RWPE2 (cell line): ENCODE data around the gene DCP1A.

Experiments used
- ATAC-seq: fragments of 200-7000 bp; cut with Tn5 transposase; 3 replicates; pipeline ENCODE4 v1.9.1; 2021; ENCODE audit warnings: low read depth
- DNase-seq: peaks from one replicate; pipeline ENCODE4 v3.0.0-alpha.2; 2020; ENCODE audit warnings: low spot score
- H3K27ac ChIP-seq: fragments of 450-650 bp; 2 replicates; pipeline ENCODE4 v1.5.1; 2017; ENCODE audit warnings: mild to moderate bottlenecking; ENCODE audit not compliant: poor library complexity, severe bottlenecking
- H3K27me3 ChIP-seq: fragments of 250-450 bp; sonication (Bioruptor Pico); 2 replicates; pipeline ENCODE4 v1.5.1; 2021; ENCODE audit warnings: mild to moderate bottlenecking, moderate library complexity; ENCODE audit not compliant: insufficient read depth, poor library complexity, severe bottlenecking
- H3K36me3 ChIP-seq: fragments of 250-450 bp; sonication (Bioruptor Pico); 2 replicates; pipeline ENCODE4 v1.5.1; 2020; ENCODE audit warnings: low read depth, mild to moderate bottlenecking, moderate library complexity
- H3K4me1 ChIP-seq: fragments of 250-450 bp; sonication (Bioruptor Pico); 2 replicates; pipeline ENCODE4 v1.5.1; 2021; ENCODE audit warnings: mild to moderate bottlenecking, moderate library complexity; ENCODE audit not compliant: insufficient read depth, poor library complexity, severe bottlenecking
- H3K4me3 ChIP-seq: fragments of 250-450 bp; sonication (Bioruptor Pico); 2 replicates; pipeline ENCODE4 v1.5.1; 2021; ENCODE audit warnings: mild to moderate bottlenecking, moderate library complexity; ENCODE audit not compliant: severe bottlenecking
- H3K9me3 ChIP-seq: fragments of 250-450 bp; sonication (Bioruptor Pico); 2 replicates; pipeline ENCODE4 v1.5.1; 2021; ENCODE audit warnings: mild to moderate bottlenecking, moderate library complexity; ENCODE audit not compliant: severe bottlenecking
- TF ChIP-seq, protein P1 (sequence below): fragments of 450-650 bp; IDR thresholded peaks from one replicate; pipeline ENCODE4 v1.5.1; 2017; ENCODE audit warnings: mild to moderate bottlenecking, moderate library complexity; ENCODE audit not compliant: poor library complexity, severe bottlenecking

DCP1A gene

DNA sequence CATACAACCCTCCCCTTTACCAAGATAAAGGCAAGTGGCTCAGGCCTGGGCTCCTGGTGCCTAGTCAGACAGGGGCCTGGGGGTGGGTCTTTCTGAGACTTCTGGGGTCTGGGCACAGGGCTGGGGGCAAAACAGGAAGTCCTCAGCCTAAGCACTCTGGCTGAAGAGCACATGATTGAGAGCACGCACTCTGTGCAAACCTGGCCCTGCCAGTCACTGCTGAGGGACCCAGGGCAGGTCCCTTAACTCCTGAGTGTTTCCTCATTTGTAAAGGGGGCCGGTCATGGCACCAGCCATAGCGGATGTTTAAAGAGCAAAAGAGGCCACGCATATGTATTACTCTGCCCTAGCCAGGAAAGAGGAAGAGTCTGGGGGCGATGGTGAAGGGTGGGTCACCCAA, 107.5 kb downstream of the DCP1A start:
- no peak overlapping the region for H3K4me3 ChIP-seq
- no peaks in the 10 kb centered on the region for H3K27me3 ChIP-seq
- TF ChIP-seq, protein P1, sequence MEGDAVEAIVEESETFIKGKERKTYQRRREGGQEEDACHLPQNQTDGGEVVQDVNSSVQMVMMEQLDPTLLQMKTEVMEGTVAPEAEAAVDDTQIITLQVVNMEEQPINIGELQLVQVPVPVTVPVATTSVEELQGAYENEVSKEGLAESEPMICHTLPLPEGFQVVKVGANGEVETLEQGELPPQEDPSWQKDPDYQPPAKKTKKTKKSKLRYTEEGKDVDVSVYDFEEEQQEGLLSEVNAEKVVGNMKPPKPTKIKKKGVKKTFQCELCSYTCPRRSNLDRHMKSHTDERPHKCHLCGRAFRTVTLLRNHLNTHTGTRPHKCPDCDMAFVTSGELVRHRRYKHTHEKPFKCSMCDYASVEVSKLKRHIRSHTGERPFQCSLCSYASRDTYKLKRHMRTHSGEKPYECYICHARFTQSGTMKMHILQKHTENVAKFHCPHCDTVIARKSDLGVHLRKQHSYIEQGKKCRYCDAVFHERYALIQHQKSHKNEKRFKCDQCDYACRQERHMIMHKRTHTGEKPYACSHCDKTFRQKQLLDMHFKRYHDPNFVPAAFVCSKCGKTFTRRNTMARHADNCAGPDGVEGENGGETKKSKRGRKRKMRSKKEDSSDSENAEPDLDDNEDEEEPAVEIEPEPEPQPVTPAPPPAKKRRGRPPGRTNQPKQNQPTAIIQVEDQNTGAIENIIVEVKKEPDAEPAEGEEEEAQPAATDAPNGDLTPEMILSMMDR = no peak
- no peaks in the 10 kb centered on the region for H3K9me3 ChIP-seq
- DNase-seq (no peak), ATAC-seq (no peak)
- H3K36me3 ChIP-seq = peaks cover 95% of the 10 kb centered on the region
- peak overlapping the region; percentile 79 for H3K27ac ChIP-seq
- H3K4me1 ChIP-seq = peaks cover 36% of the 10 kb centered on the region

GRCh38 chr3:53238886-53239285, 108.5 kb downstream of the DCP1A start:
- no peaks in the 10 kb centered on the region for H3K27me3 ChIP-seq
- TF ChIP-seq, protein P1 = no peak

GRCh38 chr3:53238051-53238850, 109.1 kb downstream of the DCP1A start:
- Histone ChIP-seq H3K9me3 (no peaks in the 10 kb centered on the region), H3K4me3 (no peak overlapping the region), H3K27me3 (no peaks in the 10 kb centered on the region), H3K36me3 (peaks cover 95% of the 10 kb centered on the region), H3K27ac (peak overlapping the region; percentile 79), H3K4me1 (peaks cover 33% of the 10 kb centered on the region)
- TF ChIP-seq, protein P1 = no peak
- DNase-seq (peak; percentile 41), ATAC-seq (peak; percentile 89)

More at GRCh38 chr3:53238886-53239285, 108.5 kb downstream of the DCP1A start:
- DNase-seq (no peak), ATAC-seq (no peak)
- Histone ChIP-seq H3K27ac (peak overlapping the region; percentile 79), H3K4me1 (peaks cover 36% of the 10 kb centered on the region), H3K36me3 (peaks cover 95% of the 10 kb centered on the region), H3K4me3 (no peak overlapping the region), H3K9me3 (no peaks in the 10 kb centered on the region)

DNA sequence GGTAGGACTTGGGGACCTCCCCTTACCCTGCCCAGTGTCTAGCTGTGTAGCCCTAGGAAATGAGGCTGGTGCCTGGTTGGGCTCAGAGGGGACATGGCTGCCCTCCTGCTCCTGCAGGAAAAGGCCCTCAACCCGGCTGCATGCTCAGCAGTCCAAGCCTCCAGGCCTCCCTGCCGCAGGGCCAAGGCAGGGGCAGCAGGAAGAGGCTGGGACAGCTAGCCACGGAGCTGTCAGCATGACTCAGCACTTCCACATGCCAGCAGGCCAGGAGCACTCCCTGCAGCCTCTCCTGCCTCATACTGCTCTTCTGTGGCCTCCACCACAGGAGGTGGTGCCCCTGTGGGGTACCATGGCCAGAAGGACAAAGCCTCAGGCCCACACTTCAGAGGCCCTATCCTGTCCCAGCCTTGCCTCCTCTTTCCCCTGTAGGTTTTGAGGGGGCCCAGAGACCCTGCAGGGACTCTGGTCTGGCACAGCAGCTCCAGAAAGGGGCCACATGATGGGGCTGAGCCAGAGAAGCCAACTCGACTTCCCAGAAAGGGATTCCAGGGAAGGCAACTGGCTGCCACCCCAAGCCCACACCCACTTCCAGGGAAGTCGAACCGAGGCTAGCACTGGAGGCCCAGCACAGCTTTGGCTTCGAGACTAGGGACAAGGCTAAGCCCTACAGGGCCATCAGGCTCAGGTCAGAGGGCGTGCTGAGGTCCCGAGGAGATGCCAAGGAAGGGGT, 111.1 kb downstream of the DCP1A start:
- Histone ChIP-seq H3K9me3 (no peaks in the 10 kb centered on the region), H3K4me1 (peaks cover 33% of the 10 kb centered on the region), H3K4me3 (no peak overlapping the region), H3K27me3 (no peaks in the 10 kb centered on the region), H3K36me3 (peaks cover 95% of the 10 kb centered on the region), H3K27ac (peak overlapping the region; percentile 79)
- TF ChIP-seq, protein P1 = no peak
- peak; percentile 71 for ATAC-seq
- peak; percentile 75 for DNase-seq

- H3K4me3 ChIP-seq = no peak overlapping the region
- H3K27ac ChIP-seq = peak overlapping the region; percentile 79
- H3K4me1 ChIP-seq = peaks cover 33% of the 10 kb centered on the region
- no peaks in the 10 kb centered on the region for H3K27me3 ChIP-seq
- DNase-seq = peak; percentile 36
- ATAC-seq = no peak
- peaks cover 95% of the 10 kb centered on the region for H3K36me3 ChIP-seq
- TF ChIP-seq, protein P1 = no peak
- no peaks in the 10 kb centered on the region for H3K9me3 ChIP-seq
Observed at GRCh38 chr3:53235545-53235944, 111.8 kb downstream of the DCP1A start.
